ENCODE data around the gene FAM83F.
A peak's percentile ranks its signal among the peaks of the same experiment; 100 is the strongest.

FAM83F gene

DNA sequence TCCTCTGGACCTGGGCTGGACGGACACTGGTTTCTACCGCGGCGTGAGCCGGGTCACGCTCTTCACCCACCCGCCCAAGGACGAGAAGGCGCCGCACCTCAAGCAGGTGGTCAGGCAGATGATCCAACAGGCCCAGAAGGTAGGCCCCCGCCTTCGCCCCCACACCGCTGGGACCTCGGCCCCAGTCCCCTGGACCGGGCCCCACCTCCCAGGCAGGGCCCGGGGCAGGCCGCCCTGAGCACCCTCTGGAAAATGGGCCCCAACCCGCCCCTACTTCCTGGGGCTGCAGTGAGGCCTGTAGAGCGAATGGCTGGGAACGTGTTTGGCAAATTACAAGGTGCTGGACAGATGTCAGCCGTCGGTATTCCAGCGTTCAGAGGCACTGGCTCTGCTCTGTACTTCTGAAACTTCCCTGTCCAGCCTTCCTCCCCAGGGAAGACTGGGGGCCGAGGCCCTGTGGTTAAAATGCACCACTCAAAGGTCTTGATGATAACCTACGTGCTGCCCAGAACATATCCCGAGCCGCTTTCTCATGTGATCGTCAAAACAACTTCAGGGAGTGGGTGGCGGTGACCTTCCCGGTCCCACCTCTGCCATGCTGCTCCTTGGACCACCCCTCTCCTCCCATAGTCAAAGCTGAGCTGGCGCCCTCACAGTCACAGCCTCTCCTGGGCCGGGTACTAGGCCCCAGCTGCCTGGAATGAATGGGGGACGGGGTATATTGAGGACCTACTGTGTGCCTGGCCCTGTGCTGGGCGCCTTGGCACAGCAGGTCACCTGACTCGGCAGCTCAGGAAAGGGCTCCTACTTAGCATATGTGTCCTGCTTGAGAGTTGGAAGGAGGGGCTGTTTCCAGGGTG is 869 bp downstream of the FAM83F start:
- DNase-seq, result no peak

DNA sequence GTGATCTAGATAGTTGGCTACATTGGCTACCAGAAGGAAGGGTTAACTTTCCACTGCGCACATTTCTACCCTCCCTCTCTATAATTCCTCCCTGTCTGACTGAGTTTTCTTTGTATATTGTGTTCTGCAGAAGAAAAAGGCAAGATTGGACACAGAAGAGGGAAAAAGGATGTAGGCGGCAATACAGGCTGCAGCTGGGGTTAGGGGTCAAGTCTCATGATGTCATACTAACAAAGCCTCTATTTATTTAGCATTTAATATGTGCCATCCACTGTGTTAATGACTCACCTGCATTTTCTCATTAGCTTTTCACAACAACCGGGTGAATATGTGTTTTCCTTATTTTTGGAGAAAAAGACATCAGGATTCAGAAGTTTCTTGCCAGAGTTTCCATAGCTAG is 2.0 kb downstream of the FAM83F start:
- no peak for DNase-seq

- DNase-seq, result no peak
Measured at GRCh38 chr22:39997421-39997820, 2.7 kb downstream of the FAM83F start.

- peak; percentile 97 for DNase-seq
Measured at GRCh38 chr22:39997939-39998726, 3.4 kb downstream of the FAM83F start.

DNA sequence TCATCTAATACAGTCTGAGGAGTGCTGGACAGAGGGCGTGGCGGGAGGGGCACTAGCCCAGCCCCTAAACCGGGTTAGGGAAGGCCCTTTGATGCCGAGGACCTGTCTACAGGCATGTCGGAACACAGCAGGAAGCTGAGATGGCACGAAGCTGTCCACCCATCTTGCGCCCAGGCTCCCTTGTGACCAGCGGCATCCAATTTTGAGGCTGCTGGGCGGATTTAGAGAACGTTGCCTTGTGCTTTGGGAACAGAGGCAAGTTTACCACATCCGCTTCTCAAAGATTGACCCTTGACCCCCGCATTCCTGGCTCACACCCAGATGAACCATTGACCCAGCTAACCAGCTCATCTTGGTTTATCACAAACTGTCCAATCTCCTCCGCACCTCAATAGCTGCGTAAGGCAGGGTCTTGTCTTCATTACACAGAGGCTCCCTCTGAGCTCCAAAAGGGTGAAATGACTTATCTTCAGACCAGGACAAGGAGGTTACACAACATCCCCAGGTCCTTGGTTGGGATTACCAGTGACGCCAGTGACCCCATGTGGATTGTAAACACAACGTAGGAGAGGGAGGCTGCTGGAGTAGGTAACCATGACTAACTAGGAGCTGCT is 4.5 kb downstream of the FAM83F start:
- DNase-seq, result peak; percentile 32

- no peak for DNase-seq
Measured at GRCh38 chr22:40000171-40000570, 5.4 kb downstream of the FAM83F start.

DNA sequence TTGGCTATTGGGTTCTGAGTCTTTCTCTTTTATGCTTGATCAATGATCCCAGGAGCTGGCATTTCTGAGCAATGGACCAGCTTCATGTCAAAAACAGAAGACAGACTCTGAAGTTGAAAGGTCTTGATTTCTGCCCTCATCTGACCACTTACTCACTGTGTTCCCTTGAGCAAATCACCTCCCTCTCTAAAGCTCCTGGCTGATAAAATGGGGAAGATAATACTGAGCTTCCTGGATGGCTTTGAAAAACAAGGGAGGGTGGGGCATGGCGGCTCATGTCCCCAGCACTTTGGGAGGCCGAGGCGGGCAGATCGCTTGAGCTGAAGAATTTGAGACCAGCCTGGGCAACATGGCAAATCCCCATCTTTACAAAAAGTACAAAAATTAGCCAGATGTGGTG is 6.4 kb downstream of the FAM83F start:
- DNase-seq, result no peak

GRCh38 chr22:40001800-40002577 is 7.2 kb downstream of the FAM83F start:
- DNase-seq, result no peak

DNA sequence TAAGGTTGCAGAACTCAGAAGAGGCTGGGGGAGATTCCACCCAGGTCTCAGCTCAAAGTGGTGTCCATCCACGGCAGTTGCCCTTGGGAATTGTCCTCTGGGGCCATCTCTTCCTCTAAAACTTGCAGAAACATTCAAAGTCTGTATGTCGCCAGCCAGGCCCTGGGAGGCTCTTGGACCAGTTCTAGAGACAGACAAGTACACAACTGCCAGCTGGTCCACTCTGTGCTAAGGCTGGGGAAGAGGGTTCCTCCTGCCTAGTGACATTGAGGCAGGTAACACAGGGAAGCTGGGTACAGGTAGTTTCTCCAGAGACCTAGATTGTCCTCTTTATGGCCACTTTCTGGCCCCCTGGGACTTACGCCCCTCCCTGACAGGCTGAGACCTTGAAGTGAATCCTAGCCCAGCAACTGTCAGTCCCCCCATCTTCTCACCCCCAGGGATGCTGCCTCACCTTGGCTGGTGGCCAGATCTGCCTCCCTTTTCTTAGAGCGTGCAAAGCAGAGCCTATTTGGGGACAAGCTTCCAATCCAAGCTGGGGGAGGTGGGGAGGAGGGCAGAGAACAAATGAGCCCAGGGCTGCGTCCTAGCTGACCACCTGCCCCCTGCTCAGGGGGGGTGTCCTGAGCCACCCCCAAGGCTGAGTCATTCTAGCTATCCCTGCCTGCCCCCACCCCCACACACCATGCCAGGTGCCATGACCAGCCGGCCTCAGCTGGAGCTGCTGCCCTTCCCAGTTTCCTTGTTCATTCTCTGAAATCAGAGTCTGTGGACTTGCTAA is 8.4 kb downstream of the FAM83F start:
- DNase-seq, result peak; percentile 40

DNA sequence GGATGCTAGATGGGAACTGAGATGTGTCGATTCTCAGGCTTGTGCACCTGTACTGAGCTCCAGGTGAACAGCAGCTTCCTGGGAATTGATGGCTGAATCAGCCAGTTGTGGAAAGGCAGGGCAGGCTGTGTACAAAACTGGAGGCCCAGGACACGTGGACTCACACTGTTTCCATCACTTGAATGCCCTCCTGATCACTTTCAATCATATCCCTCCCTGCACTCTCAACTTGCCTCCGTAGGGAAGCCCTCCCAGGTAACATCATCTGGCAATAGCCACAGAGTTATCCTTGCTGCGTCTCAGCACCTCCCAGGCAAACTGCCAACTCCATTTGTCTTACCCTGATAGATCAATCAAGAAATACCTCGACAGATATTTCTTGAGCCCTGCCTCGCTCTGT is 10.1 kb downstream of the FAM83F start:
- peak; percentile 16 for DNase-seq

DNA sequence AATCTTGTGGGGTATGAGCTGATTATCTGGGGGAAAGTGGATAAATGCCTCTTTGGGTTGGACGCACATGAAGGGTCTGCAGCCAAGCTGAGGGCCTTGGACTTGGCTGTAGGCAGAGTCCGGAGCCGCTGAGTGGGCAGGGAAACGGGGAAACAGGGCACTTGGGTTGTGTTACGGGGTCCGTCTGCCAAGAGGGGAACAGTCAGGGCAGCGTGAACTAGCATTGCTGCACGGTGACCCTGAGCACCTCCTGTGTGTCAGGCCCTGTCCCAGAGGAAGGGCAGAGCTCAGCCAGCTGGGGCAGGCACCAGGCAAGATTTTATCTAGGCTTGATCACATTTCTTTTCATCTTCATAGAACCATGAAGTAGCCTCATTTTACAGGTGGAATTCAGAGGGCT is 11.9 kb downstream of the FAM83F start:
- no peak for DNase-seq

DNA sequence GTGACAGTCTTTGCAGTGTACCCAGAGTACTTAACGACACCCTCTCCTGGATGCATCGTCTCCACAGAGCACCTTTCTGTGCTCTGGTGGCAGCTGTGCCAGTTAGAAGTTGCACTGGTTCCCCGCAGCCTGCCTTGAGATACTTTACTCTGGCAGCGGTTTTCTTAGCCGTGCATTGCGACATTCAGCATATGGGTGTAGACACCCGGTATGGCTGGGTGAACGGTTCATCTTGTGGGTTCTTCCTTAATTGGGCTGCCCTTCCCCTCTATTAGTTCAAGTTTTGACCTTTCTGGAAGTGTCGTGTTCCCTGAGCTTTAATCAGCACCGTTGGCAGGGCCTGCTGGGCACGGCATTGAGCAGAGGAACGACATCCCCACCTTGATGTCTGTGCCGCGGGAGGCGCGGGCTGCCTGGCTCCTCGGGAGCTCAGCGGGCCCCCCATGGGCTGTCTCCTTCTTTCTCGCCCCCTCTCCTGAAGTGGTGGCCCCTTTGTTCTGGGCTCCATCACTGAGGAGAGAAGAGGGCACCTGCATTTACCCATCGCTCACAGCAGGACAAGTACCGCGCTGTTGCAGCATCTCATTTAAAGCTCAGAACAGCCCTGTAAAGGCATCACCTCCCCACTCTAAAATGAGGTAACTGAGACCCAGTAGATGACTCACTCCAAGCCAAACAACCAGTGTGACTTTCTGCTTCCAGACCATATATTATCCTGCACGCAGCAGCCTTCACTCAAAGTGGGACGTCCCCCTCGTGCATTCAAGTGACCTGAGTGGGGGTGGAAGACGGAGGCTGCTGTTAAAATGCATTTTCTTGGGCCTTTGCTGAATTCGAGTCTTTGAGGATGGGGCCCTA is 13.3 kb downstream of the FAM83F start:
- DNase-seq, result no peak

GRCh38 chr22:40008726-40009291 is 14.1 kb downstream of the FAM83F start:
- DNase-seq, result peak; percentile 57

- DNase-seq, result peak; percentile 86
Measured at GRCh38 chr22:40009292-40009774, 14.6 kb downstream of the FAM83F start.

DNA sequence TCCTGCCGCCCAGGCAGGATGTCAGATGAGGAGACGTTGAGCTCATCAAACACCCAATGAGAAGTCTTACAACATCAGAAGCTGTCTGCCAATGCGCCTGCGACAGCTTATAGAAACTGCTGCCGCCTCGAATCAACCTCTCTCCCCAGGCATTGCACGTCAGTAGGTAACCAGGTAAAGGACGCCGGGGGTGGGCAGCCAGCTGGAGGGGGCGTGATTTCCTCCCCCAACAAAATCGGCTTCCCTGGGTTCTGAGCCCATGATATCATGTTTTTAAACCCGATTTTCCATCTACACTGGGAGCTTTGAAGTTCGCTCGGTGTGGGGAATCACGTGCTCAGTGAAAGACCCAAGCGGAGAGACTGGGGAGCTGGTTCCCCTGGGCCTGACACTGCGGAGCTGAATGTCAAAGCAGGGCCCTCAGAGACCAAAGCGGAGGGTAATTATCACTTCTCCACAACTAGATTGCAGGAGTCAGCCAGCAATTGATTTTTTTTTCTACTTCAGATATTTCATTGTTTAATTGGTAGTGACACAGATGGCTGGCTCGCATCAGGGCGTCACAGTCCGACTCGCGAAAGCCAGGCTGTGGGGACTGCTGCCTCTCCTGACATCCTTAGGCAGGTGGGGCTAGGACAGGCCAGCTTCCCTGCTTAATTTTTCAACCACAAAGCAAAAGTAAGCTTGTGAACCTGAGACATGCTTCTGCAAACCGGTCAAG is 15.4 kb downstream of the FAM83F start:
- peak; percentile 82 for DNase-seq

DNA sequence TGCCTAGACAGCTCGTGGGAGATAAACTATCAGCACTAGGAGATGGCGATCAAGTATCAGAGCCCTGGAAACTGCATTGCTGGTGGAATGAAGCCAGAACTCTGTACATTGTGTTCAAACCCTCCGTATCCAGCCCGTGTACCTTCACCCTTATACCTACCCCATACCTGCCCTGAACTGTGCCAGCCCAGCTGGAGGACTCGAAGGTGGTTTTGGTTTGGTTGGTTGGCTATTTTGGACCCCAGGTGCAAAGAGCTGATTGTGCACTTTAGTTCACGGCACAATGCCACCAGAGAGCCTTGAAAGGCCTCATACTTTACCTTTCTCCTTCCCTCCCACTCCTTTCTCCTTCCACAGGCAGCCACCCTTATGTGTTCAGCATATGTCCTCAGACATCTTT is 16.0 kb downstream of the FAM83F start:
- DNase-seq, result no peak

DNA sequence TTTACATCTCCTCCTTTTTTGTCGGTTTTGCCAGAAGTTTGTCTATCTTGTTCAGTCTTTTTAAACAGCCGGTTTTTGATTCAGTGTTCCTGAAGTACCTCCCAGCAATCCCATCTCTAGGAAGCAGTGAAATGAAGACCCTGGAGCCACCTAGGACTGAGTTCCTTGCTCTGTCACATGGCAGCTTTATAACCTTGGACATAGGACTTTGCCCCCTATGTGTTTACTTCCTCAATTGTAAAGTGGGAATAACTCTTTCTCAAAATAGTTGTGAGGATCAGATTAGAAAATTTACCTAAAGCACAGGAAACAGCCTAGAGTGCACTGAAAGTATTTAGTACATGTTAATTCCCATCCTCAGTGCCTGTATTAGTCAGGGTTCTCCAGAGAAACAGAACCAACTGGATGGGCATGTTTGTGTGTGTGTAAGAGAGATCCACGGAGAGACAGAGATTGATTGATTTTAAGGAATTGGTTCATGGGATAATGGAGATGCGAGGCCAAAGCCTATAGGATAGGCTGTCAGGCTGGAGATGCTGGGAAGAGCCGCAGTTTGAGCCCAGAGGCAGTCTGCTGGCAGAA is 20.0 kb downstream of the FAM83F start:
- no peak for DNase-seq

- DNase-seq, result no peak
Measured at GRCh38 chr22:40015358-40015976, 20.7 kb downstream of the FAM83F start.

DNA sequence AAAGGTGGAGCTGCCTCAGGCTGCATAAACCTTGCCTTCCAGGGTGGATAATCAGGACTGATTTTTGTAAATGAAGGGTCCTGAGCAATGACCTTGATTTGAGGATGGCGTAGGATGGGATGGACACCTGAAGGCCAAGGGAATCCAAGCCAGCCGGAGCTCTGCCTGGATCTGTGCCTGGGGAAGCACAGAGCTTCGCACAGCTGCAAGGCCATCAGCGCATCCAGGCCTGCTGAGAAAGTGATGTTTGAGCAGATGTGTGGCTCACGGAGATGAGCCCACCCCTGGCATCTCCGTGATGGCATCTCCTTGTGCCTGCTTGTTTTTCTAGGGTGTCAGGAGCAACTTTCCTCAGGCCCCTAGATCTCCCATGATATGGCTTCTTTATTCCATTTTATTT is 23.3 kb downstream of the FAM83F start:
- DNase-seq, result no peak

Data from NCI-H1092 treated with DMSO at 0.1 percent for 48 hours (cell line).